ENCODE data around the gene NECAP2.
A peak's percentile ranks its signal among the peaks of the same experiment; 100 is the strongest.

NECAP2 gene

GRCh38 chr1:16458831-16459230 lies 18.3 kb downstream of the NECAP2 start:
- Mint-ChIP-seq H3K27ac (peak overlapping the region; percentile 83), H3K4me3 (no peak overlapping the region), H3K36me3 (ENCODE audit: low read depth) (peaks cover 73% of the 10 kb centered on the region), H3K4me1 (no peaks in the 10 kb centered on the region), H3K9me3 (no peaks in the 10 kb centered on the region), H3K27me3 (ENCODE audit: low read depth, poor library complexity) (no peaks in the 10 kb centered on the region)
- TF ChIP-seq CTCF (IDR thresholded peaks at IDR 0.05) = no peak
- DNase-seq = no peak

GRCh38 chr1:16459352-16459925 lies 18.9 kb downstream of the NECAP2 start:
- Mint-ChIP-seq H3K27ac (no peak overlapping the region), H3K4me3 (no peak overlapping the region), H3K36me3 (ENCODE audit: low read depth) (peaks cover 77% of the 10 kb centered on the region), H3K4me1 (no peaks in the 10 kb centered on the region), H3K9me3 (no peaks in the 10 kb centered on the region), H3K27me3 (ENCODE audit: low read depth, poor library complexity) (no peaks in the 10 kb centered on the region)
- no peak for TF ChIP-seq CTCF (IDR thresholded peaks at IDR 0.05)
- no peak for DNase-seq

GRCh38 chr1:16461681-16462080 lies 21.2 kb downstream of the NECAP2 start:
- Mint-ChIP-seq H3K27ac (no peak overlapping the region), H3K9me3 (no peaks in the 10 kb centered on the region), H3K4me1 (no peaks in the 10 kb centered on the region), H3K36me3 (ENCODE audit: low read depth) (peaks cover 74% of the 10 kb centered on the region), H3K4me3 (no peak overlapping the region), H3K27me3 (ENCODE audit: low read depth, poor library complexity) (no peaks in the 10 kb centered on the region)
- DNase-seq = no peak
- TF ChIP-seq CTCF (IDR thresholded peaks at IDR 0.05) = no peak

GRCh38 chr1:16462773-16463330 lies 22.3 kb downstream of the NECAP2 start:
- Mint-ChIP-seq H3K27ac (no peak overlapping the region), H3K9me3 (no peaks in the 10 kb centered on the region), H3K27me3 (ENCODE audit: low read depth, poor library complexity) (no peaks in the 10 kb centered on the region), H3K4me3 (no peak overlapping the region), H3K4me1 (no peaks in the 10 kb centered on the region), H3K36me3 (ENCODE audit: low read depth) (peaks cover 79% of the 10 kb centered on the region)
- no peak for DNase-seq
- TF ChIP-seq CTCF (IDR thresholded peaks at IDR 0.05) = no peak

GRCh38 chr1:16464917-16465625 lies 24.5 kb downstream of the NECAP2 start:
- TF ChIP-seq CTCF (IDR thresholded peaks at IDR 0.05) = no peak
- Mint-ChIP-seq H3K4me1 (no peaks in the 10 kb centered on the region), H3K27ac (no peak overlapping the region), H3K9me3 (no peaks in the 10 kb centered on the region), H3K27me3 (ENCODE audit: low read depth, poor library complexity) (no peaks in the 10 kb centered on the region), H3K36me3 (ENCODE audit: low read depth) (peaks cover 71% of the 10 kb centered on the region), H3K4me3 (no peak overlapping the region)
- DNase-seq = no peak
